ENCODE measurements around the gene EPHA1. TPM values are rescaled to one million over a fixed set of nuclear protein-coding genes. Genes with fewer than 3 reads are reported as not detected.

The EPHA1 gene
- polyA plus RNA-seq, 1 of the 3 experiments (the other 2 are of a cell fraction), result 0.49 TPM

GRCh38 chr7:143374561-143374960 is 34.1 kb downstream of the EPHA1 start (continued):
- TF ChIP-seq, protein P1, sequence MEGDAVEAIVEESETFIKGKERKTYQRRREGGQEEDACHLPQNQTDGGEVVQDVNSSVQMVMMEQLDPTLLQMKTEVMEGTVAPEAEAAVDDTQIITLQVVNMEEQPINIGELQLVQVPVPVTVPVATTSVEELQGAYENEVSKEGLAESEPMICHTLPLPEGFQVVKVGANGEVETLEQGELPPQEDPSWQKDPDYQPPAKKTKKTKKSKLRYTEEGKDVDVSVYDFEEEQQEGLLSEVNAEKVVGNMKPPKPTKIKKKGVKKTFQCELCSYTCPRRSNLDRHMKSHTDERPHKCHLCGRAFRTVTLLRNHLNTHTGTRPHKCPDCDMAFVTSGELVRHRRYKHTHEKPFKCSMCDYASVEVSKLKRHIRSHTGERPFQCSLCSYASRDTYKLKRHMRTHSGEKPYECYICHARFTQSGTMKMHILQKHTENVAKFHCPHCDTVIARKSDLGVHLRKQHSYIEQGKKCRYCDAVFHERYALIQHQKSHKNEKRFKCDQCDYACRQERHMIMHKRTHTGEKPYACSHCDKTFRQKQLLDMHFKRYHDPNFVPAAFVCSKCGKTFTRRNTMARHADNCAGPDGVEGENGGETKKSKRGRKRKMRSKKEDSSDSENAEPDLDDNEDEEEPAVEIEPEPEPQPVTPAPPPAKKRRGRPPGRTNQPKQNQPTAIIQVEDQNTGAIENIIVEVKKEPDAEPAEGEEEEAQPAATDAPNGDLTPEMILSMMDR (IDR thresholded peaks at IDR 0.05), result no peak
- TF ChIP-seq NFIC (IDR thresholded peaks at IDR 0.05; ENCODE audit: borderline replicate concordance), result no peak
- TF ChIP-seq, protein P2, sequence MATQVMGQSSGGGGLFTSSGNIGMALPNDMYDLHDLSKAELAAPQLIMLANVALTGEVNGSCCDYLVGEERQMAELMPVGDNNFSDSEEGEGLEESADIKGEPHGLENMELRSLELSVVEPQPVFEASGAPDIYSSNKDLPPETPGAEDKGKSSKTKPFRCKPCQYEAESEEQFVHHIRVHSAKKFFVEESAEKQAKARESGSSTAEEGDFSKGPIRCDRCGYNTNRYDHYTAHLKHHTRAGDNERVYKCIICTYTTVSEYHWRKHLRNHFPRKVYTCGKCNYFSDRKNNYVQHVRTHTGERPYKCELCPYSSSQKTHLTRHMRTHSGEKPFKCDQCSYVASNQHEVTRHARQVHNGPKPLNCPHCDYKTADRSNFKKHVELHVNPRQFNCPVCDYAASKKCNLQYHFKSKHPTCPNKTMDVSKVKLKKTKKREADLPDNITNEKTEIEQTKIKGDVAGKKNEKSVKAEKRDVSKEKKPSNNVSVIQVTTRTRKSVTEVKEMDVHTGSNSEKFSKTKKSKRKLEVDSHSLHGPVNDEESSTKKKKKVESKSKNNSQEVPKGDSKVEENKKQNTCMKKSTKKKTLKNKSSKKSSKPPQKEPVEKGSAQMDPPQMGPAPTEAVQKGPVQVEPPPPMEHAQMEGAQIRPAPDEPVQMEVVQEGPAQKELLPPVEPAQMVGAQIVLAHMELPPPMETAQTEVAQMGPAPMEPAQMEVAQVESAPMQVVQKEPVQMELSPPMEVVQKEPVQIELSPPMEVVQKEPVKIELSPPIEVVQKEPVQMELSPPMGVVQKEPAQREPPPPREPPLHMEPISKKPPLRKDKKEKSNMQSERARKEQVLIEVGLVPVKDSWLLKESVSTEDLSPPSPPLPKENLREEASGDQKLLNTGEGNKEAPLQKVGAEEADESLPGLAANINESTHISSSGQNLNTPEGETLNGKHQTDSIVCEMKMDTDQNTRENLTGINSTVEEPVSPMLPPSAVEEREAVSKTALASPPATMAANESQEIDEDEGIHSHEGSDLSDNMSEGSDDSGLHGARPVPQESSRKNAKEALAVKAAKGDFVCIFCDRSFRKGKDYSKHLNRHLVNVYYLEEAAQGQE (IDR thresholded peaks at IDR 0.05; ENCODE audit: low read depth, low read length), result no peak
- TF ChIP-seq NRF1 (IDR thresholded peaks at IDR 0.05; ENCODE audit: low read depth, low read length), result no peak

GRCh38 chr7:143373255-143373794 is 35.3 kb downstream of the EPHA1 start:
- no peak for DNase-seq
- Histone ChIP-seq H3K27ac (ENCODE audit: low read depth in 2 of 2, low read length in 1 of 2) (no peak overlapping the region), H3K27me3 (ENCODE audit: insufficient read depth) (no peaks in the 10 kb centered on the region), H3K9ac (no peak overlapping the region), H3K4me1 (ENCODE audit: control insufficient read depth in 1 of 2, insufficient read depth in 2 of 2, low read depth in 1 of 2, low read length in 1 of 2) (peaks cover 4 to 35% of the 10 kb centered on the region in 2 experiments; a peak in 3 of 4 replicates), H4K20me1 (ENCODE audit: insufficient read depth) (no peaks in the 10 kb centered on the region), H3K4me3 (ENCODE audit: low read depth in 2 of 2, low read length in 1 of 2) (no peak overlapping the region), H3K36me3 (replicated peaks in 1 of 2; ENCODE audit: control insufficient read depth in 1 of 2, insufficient read depth in 2 of 2, low read length in 1 of 2) (no peaks in the 10 kb centered on the region), H3F3A (replicated peaks; ENCODE audit: insufficient read depth) (peaks cover 20% of the 10 kb centered on the region), H3K9me3 (no peaks in the 10 kb centered on the region), H3K79me2 (ENCODE audit: insufficient read depth) (peaks cover 13% of the 10 kb centered on the region), H3K9me2 (no peaks in the 10 kb centered on the region), H2AFZ (ENCODE audit: low read depth) (no peak overlapping the region), H3K4me2 (no peak overlapping the region)
- TF ChIP-seq RXRA (IDR thresholded peaks at IDR 0.05; ENCODE audit: borderline replicate concordance, low read depth) (no peak), SMC3 (IDR thresholded peaks at IDR 0.05; ENCODE audit: low read depth, low read length) (0 out of 2 replicates have a peak, but pooled peaks have one; percentile 14), ELF1 (IDR thresholded peaks at IDR 0.05) (no peak), RFX5 (IDR thresholded peaks at IDR 0.05; ENCODE audit: low read length) (no peak), EZH2phosphoT487 (IDR thresholded peaks at IDR 0.05; ENCODE audit: borderline replicate concordance, low read depth) (no peak), GABPA (IDR thresholded peaks at IDR 0.05; ENCODE audit: low read depth) (no peak), RAD21 (IDR thresholded peaks at IDR 0.05; ENCODE audit: low read length) (0 out of 2 replicates have a peak, but pooled peaks have one; percentile 21), CHD2 (IDR thresholded peaks at IDR 0.05; ENCODE audit: low read length, partially characterized antibody) (no peak), FOSL2 (IDR thresholded peaks at IDR 0.05; ENCODE audit: borderline replicate concordance, low read depth) (no peak)
- ChIA-PET POLR2A (no interaction called here), CTCF (interaction anchor here (0.9 to 4.1 kb wide), 7 partner anchors 9 to 133 kb away, joined by 3 to 20 read pairs (median 3); no protein-coding TSS in a partner anchor)
- 92% methylated on average over 4 of the region's 4 CpGs for WGBS (ENCODE audit: low lambda C conversion rate)
